Mesothelial cell of epicardium (in vitro differentiated cells): ENCODE results near the gene DENND4B. TPM values are rescaled to one million over a fixed set of nuclear protein-coding genes. Genes with fewer than 3 reads are reported as not detected.
A peak's percentile ranks its signal among the peaks of the same experiment; 100 is the strongest.

Source experiments
- DNase-seq, 2 experiments: peaks; one replicate each; pipeline ENCODE4 v3.0.0; 2021; ENCODE audit warnings: low spot score in 2 of 2; ENCODE audit not compliant: unreplicated experiment in 2 of 2
- H3K27ac Mint-ChIP-seq: 2 replicates; pipeline ENCODE4 v1.8.0; 2021; ENCODE audit warnings: mixed read lengths
- H3K27me3 Mint-ChIP-seq: 2 replicates; pipeline ENCODE4 v1.8.0; 2021; ENCODE audit warnings: low read depth, mixed read lengths
- H3K36me3 Mint-ChIP-seq: 2 replicates; pipeline ENCODE4 v1.8.0; 2021; ENCODE audit warnings: mixed read lengths
- H3K4me1 Mint-ChIP-seq: 2 replicates; pipeline ENCODE4 v1.8.0; 2021; ENCODE audit warnings: mixed read lengths
- H3K4me3 Mint-ChIP-seq: 2 replicates; pipeline ENCODE4 v1.8.0; 2021; ENCODE audit warnings: mild to moderate bottlenecking, moderate library complexity, mixed read lengths
- H3K9me3 Mint-ChIP-seq: 2 replicates; pipeline ENCODE4 v1.8.0; 2021; ENCODE audit warnings: mixed read lengths
- total RNA-seq: library from RNA; stranded (reverse); gene quantifications from 3 replicates; pipeline ENCODE4 v1.2.1, GENCODE V29; 2021
- TF ChIP-seq, protein P1 (sequence below): fragments of 200-600 bp; sonication (generic); IDR thresholded peaks from one replicate; pipeline ENCODE4 v1.5.0; 2021; ENCODE audit warnings: antibody characterized with exemption; ENCODE audit not compliant: unreplicated experiment

DENND4B gene
- total RNA-seq, 1 donor from 2014 or later = 63.1 TPM

DNA sequence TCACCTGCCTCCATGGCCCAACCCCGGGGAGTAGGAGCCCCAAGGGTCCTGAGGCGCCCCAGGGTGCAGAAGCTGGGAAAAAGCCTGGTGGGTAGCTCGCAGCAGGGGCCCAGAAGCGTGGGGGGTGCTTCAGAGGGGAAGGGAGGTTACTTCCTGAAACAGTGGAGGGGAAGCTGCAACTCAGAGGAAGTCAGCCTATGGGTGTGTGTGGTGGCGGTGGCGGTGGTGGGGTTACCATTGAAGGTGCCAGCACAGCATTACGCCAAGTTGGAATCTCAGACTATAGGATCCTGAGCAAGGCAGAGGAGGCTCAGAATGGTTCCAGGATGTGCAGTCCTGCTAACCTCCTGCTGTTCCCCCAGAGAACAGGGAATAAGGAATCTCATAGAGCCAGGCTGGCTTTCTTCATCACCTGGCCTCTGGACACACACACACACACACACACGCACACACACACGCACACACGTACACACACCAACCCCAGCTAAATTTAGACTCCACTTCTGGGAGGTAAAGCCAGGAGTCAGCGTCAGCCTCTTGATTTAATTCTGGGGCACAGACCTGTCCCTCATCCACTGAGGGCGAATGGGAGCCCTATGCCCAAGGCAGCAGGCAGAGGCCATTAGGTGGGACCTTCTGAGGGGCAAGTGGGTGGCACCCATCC lies 1.3 kb downstream of the DENND4B start:
- Mint-ChIP-seq H3K36me3 (peaks cover 5% of the 10 kb centered on the region), H3K27ac (peak overlapping the region; percentile 39), H3K4me3 (peak overlapping the region; percentile 78), H3K4me1 (peaks cover 13% of the 10 kb centered on the region), H3K9me3 (no peaks in the 10 kb centered on the region), H3K27me3 (no peaks in the 10 kb centered on the region)
- TF ChIP-seq, protein P1, sequence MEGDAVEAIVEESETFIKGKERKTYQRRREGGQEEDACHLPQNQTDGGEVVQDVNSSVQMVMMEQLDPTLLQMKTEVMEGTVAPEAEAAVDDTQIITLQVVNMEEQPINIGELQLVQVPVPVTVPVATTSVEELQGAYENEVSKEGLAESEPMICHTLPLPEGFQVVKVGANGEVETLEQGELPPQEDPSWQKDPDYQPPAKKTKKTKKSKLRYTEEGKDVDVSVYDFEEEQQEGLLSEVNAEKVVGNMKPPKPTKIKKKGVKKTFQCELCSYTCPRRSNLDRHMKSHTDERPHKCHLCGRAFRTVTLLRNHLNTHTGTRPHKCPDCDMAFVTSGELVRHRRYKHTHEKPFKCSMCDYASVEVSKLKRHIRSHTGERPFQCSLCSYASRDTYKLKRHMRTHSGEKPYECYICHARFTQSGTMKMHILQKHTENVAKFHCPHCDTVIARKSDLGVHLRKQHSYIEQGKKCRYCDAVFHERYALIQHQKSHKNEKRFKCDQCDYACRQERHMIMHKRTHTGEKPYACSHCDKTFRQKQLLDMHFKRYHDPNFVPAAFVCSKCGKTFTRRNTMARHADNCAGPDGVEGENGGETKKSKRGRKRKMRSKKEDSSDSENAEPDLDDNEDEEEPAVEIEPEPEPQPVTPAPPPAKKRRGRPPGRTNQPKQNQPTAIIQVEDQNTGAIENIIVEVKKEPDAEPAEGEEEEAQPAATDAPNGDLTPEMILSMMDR = no peak
- DNase-seq = no peak

DNA sequence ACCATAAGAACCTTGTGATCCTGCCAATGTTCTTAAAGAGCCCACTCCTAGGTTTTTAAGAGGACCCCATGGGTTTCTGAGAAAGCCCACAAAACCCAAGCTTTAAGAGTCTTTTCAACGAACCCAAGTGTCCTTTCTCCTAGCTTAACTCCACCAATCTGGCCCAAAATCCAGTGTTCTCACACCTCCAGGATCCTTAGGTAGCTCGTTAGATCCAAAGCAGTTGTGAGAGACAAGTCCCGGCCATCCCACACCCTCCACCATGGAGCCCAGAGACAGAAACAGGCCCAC lies 1.7 kb downstream of the DENND4B start:
- Mint-ChIP-seq H3K27ac (no peak overlapping the region), H3K27me3 (no peaks in the 10 kb centered on the region), H3K36me3 (peaks cover 7% of the 10 kb centered on the region), H3K9me3 (no peaks in the 10 kb centered on the region), H3K4me3 (peak overlapping the region; percentile 78), H3K4me1 (peaks cover 13% of the 10 kb centered on the region)
- TF ChIP-seq, protein P1 = no peak
- DNase-seq = no peak

DNA sequence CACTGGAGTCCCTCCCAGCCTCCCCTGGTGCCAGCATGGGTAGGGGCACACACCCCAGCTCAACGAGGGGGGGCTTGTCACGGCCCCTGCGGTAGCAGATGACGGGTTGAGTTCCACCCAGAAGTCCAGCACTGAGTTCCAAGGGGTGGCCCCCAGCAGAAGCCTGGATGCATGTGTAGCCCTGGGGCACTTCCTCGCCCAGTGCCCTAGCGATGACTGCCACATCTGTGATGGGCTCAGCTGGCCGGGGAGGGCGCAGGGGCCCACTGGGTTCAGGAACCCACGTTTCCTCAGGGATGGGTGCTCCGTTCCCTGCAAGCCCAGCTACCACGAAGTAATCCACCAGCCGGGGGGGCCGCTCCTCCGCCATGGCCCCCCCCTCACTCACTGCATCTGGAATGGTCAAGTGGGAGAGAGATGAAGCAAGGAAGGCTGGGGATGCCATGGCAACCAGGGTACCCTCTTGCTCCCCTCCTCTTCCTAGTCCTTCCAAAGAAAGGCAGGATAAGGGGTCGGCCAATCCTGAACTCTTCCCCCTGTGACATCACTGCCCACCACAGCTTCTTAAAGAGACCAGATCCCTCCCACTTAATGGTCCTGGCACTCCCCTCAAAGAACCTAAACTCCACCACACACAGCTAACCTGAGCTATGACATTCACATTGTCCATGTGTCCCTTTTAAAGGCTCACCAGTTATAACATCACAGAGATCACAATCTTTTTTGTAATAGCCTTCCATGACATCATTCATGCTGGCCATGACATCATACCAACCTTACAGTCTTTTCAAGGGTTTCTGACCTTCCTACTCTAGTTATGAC lies 2.3 kb downstream of the DENND4B start:
- DNase-seq = no peak
- H3K9me3 Mint-ChIP-seq = no peaks in the 10 kb centered on the region
- no peaks in the 10 kb centered on the region for H3K27me3 Mint-ChIP-seq
- peaks cover 13% of the 10 kb centered on the region for H3K4me1 Mint-ChIP-seq
- peaks cover 7% of the 10 kb centered on the region for H3K36me3 Mint-ChIP-seq
- peak overlapping the region; percentile 78 for H3K4me3 Mint-ChIP-seq
- TF ChIP-seq, protein P1 = no peak
- no peak overlapping the region for H3K27ac Mint-ChIP-seq

DNA sequence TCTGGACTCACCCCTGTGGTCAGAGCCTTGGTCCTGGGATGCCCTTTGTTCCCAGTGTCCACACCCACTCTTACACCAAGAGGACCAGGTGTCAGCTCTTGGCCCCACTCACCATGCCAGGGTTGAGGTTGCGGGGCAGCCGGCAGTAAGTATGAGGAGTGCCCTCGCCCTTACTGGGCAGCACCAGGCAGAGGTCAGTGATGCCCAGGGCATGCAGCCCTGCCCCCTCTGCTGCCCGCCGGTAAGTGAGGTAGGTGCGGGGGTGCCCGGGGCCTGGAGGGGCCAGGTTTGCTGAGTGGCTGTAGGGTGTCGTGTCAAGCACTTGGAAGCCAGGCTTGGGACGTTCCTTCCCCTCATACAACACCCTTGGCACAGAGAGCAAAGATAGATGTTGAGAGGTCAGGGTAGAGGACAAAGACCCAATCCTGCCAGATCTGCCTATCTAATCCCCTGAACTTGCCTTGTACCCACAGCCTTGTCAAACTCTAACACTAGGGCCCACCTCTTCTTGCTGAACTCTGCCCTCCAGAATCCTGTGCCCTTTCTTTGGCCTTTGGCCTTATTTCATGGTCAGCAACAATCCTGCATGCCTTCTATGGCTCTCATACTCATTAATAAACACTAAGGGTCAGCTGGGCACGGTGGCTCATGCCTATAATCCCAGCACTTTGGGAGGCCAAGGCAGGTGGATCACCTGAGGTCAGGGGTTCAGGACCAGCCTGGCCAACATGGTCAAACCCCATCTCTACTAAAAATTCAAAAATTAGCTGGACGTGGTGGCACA lies 3.6 kb downstream of the DENND4B start:
- Mint-ChIP-seq H3K27me3 (no peaks in the 10 kb centered on the region), H3K9me3 (no peaks in the 10 kb centered on the region), H3K27ac (no peak overlapping the region), H3K4me3 (no peak overlapping the region), H3K4me1 (peaks cover 13% of the 10 kb centered on the region), H3K36me3 (peaks cover 4% of the 10 kb centered on the region)
- DNase-seq = no peak
- TF ChIP-seq, protein P1 = no peak

DNA sequence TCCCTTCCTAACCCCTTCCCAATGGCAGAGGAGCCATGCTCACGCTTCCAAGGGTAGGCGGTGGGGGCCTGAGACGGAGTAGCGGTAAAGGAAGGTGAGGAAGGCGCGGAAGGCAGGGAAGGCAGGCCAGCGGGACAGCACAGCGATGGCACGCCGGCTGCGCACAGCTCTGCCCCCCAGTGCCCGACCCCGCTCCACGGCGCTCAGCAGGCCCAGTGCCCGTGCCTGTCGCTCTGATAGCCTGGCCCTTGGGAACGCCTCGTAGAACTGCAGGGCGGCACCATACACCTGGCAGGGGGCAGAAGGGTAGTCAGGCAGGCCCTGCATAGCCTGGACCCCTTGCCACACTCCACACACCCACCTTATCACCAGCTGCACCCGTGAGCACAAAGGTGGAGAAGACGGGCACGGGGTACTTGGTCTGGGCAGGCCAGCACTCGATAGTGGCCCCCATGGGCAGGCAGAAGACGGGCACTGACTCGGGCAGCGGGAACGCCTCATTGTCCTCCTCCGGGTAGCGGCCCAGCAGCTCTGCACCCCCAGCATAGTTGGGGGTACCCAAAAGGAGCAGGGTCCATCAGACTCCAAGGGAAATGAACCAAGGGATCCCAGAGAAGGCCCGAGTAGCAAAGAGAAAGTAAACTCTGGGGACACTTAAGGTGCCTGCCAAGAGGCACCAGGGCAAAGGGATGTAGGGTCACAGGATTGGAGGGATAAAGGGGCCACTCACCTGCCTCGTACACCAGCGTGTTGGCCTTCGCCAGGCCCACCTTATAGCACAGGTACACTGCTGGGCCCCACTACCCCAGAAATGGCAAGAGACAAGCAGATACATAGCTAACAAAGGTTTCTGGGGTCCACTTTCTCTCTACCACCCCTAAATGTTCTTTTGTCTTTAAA lies 4.4 kb downstream of the DENND4B start:
- no peaks in the 10 kb centered on the region for H3K9me3 Mint-ChIP-seq
- H3K4me3 Mint-ChIP-seq = no peak overlapping the region
- no peak overlapping the region for H3K27ac Mint-ChIP-seq
- peaks cover 13% of the 10 kb centered on the region for H3K4me1 Mint-ChIP-seq
- no peak for DNase-seq
- no peaks in the 10 kb centered on the region for H3K27me3 Mint-ChIP-seq
- TF ChIP-seq, protein P1 = no peak
- peaks cover 7% of the 10 kb centered on the region for H3K36me3 Mint-ChIP-seq
